HG03066 (cell line): ENCODE results near the gene FGFR1OP2.
A peak's percentile ranks its signal among the peaks of the same experiment; 100 is the strongest.
"Not testable (repeated sequence)": the region's sequence is repeated elsewhere in the genome, so short reads cannot be mapped to it uniquely, and the experiment has no call there.

Experiments used
- ATAC-seq: cut with Tn5 transposase; IDR thresholded peaks from one replicate; pipeline ENCODE4 v1.9.1; 2021; ENCODE audit warnings: low read depth; ENCODE audit not compliant: unreplicated experiment

Gene FGFR1OP2

DNA sequence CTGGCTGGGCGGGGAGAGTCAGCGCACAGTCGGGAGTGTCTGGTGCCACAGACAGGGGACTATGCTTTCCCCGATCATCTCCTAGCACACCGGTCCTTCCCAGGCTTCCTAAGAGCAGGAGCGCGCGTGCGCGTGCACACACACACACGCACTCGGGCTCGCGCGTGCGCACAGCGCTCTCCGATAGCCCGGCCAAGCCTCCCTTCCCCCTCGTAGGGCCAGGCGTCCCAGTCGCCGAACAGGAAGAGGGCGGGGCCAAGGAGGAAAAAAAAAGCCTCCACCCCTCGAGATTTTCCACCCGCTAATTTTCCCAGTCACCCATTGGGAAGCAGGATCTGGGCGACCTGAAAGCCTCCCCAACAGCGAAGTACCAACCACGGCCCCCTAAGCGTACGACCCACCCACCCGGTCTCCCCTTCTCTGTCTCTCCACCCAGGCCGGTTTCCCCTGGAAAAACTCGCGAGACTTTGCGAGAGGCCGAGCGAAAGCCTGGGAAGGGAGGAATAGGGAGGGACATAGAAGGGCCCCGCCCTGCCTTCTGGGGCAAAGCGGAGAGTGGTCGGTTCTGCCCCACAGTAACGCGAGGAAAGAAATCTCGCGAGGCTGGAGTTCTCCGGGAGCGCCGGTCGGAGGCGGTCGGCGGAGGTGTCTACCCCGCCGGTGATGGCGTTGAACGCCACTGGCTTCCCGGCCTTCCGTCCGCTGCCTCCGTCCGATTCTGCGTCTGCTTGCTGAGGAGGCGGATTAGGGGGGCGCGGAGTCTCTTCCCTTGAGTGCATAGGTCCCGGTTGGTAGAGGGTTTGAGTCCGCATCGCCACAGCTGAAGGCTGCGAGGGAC lies at the start of gene FGFR1OP2, which contains the start of gene INTS13:
FGFR1OP2 (plus strand) TSS at position 608 of the 838 bp plus-strand sequence. CDS start 15,689 bp downstream, outside the sequence.
INTS13 (minus strand) TSS at position 119 of the 838 bp plus-strand sequence. CDS start 1,178 bp downstream, outside the sequence.
- ATAC-seq: peak; percentile 82

DNA sequence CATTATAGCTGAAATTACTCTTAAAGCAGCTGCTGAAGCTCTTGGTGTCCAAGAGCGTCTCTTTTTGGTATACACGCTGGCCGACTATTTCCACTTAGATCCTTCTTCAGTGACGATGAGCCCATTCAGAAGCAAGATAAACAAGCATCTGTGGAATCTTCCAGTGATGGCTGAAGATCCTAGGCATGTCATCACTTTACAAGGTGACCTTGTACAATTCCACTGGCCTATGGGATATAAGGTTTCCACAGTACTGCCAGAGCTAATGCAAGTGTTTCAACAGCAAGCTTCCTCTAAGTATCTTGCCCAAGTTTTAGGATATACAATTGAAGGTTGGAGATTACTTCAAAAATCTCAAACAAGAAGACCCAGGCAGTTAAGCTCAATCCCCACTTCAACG lies 47.5 kb upstream of the FGFR1OP2 start:
- ATAC-seq: no peak

DNA sequence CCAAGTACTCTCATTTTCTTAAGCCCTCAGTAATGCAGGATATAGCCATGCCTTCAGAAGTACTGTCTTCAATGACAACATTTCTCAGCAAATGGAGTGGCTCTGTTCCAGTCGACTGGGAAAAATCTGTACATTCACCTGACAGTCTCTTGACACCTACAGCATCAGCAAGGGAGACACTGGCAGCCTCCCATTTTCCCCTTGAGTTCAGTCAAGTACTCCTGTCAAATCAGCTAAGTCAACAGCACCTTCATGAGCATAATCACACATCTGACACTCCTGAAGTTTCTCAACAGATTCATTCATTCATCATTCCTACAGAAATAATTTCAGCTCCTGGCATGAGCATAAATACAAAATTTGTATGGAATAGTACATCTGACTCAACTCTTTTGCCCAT lies 46.6 kb upstream of the FGFR1OP2 start:
- no peak for ATAC-seq

DNA sequence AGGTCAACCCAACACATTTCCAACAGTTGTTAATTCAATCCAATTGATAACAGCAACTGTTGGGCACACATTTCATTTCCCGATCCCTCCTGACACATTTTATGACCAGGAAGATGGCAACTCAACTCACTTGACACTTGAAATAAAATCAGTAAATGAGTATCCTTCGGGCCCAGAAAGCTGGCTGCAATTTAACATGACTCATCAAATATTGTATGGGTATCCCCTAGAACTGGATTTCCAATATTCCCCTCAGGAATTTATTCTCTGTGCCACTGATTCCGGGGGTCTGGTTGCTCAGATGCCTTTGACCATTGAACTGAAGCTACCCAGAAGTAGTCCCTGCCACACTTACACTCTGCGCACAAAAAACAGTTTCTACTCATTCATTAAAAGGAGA lies 42.6 kb upstream of the FGFR1OP2 start:
- no peak for ATAC-seq

DNA sequence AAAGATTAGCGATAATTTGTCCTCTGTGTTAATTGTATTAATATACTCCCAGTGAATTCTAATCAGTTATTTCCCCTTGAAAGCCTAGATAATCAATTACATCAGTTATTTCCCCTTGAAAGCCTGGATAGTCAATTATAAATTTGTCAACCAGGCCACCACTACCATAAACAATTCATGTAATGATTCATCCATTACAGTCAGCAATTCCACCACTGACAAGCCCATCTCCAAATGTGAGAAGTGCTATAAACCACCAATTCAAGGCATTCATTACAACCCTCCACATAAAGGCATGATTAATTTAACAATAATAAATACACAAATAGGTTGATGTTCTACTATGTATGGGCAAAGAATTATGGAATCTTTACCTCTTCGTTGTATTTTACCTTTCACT lies 41.4 kb upstream of the FGFR1OP2 start:
- no peak for ATAC-seq

DNA sequence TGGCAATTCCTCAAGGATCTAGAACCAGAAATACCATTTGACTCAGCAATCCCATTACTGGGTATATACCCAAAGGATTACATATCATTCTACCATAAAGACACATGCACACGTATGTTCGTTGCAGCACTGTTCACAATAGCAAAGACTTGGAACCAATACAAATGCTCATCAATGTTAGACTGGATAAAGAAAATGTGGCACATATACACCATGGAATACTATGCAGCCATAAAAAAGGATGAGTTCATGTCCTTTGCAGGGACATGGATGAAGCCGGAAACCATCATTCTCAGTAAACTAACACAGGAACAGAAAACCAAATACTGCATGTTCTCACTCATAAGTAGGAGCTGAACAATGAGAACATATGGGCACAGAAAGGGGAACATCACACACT lies 34.9 kb upstream of the FGFR1OP2 start:
- not testable (repeated sequence) for ATAC-seq

DNA sequence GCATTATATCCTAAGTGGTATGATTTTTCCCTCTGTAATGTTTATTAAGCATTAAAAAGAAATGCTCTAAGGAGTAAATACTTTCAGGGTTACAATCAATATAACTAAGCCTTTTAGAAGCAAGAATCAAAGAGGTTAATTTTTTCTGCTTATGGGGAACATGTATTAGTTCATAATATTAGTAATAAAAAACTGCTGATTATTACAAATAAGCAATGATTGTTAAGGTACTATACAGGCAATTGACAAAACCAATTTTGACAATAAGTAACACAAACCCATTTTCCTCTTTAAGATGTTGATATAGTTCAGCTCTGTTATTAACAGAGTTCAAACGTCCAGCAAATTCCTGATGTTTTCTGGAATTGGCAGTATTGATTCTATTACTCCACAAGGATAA lies 32.2 kb upstream of the FGFR1OP2 start:
- no peak for ATAC-seq

DNA sequence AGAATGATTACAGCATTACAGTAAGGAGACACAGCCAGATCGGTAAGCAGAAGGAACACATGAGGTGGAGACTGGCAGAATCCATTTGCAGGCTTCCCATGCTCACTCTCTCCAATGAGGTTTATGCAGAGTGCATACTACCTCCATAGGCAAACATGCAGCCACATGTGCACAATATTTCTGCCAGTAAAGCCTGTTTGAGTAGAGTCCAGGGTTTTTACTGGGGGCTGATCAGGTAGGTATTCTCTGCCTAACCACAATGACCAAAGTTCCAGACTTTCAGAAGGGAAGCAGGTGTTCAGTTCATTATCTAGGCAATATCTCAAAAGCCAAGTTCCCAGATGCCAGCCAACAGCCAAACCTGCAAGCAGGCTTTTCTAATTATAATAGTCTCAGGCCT lies 31.6 kb upstream of the FGFR1OP2 start:
- no peak for ATAC-seq

DNA sequence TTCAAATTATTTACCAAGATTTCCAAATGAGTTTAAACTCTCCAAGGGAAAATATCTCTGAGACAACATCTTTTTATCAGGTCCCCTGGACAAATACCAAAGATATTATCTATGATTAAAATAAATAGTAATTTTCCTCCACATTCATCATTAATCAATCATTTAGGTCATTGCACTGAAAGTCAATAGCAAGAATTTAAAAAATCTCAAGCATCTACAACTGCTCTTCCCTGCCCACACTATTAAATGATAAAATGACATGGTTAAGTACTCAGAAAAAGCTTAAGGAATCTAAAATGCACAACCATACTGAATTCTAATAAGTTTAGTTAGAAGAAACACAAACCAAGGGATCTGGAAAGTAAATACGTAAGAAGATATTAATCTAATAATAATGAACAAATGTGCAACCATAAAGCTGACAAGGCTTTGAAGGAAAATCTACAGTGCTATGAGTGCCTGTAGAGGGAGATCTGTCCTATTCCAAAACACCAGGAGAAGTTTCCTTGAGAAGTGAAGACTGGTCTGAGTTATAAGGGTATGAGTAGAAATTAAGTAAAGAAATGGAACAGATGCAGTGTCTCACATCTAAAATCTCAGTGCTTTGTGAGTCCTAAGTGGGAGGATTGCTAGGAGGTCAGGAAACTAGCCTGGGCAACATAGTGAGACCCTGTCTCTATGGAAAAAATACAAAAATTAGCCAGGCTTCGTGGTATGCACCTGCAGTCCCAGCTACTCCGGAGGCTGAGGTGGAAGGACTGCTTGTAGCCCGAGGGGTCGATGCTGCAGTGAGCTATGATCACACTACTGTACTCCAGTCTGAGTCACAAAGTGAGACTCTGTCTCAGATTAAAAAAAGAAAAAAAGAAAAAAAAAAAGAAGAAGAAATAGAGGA lies 19.7 kb upstream of the FGFR1OP2 start:
- no peak for ATAC-seq

DNA sequence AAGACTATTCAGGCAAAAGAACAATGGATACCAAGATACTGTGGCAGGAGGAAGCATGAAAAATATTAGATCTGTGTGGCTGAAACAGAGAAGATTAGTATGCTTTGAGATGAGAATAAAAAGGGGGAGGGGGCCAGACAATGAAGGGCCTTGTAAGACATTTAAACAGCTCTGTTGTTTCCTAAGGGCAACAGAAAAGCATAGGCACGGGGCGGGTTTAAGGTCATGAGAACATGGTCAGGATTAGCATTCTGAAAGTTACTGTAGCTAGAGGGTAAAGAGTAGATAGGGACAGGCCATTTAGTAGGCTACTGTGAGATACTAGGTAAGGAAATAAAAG lies 19.1 kb upstream of the FGFR1OP2 start:
- no peak for ATAC-seq

DNA sequence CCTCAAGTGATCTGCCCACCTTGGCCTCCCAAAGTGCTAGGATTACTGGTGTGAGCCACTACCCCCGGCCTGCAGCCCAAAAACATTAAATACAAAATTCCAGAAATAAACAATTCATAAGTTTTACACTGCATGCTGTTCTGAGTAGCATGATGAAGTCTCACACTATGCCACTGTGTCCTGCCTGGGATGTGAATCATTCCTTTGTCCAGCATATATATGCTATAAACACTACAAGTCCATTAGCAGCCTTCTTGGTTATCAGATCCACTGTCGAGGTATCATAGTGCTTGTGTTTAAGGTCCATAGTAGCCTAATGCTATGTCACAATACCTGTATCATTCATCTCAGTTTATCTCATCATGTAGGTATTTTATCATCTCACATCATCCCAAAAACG lies 16.4 kb upstream of the FGFR1OP2 start:
- ATAC-seq: no peak

DNA sequence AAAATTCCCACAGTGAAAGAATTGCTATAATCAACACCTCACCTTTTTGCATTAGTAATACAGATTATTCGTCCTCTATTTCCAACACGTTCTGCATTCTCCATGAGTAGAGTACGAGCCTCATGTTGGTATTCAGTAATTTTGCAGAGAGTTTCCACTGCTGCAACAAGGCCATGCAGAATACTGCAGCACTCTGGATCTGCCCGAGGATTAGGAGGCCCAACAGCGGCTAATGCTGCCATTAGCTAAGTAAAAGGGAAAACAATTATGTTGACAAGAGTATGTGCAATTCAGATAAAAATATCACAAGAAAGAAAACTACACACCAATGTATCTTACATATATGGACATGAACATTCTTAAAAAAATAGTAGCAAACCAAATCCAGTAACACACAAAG lies 9.6 kb upstream of the FGFR1OP2 start:
- ATAC-seq: no peak

DNA sequence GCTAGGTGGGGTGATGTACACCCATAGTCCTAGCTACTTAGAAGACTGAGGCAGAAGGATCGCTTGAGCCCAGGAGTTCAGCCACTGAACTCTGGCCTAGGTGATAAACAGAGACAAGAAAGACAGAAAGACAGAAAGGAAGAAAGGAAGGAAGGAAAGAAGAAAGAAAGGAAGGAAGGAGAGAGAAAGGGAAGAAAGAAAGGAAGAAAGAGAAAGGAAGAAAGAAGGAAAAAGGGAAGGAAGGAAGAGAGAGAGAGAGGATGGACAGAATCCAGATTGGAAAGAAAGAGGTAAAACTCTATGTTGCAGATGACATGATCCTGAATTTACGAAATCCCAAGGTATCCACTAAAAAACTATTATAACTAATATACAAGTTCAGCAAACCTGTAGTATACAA lies 8.7 kb upstream of the FGFR1OP2 start:
- no peak for ATAC-seq

DNA sequence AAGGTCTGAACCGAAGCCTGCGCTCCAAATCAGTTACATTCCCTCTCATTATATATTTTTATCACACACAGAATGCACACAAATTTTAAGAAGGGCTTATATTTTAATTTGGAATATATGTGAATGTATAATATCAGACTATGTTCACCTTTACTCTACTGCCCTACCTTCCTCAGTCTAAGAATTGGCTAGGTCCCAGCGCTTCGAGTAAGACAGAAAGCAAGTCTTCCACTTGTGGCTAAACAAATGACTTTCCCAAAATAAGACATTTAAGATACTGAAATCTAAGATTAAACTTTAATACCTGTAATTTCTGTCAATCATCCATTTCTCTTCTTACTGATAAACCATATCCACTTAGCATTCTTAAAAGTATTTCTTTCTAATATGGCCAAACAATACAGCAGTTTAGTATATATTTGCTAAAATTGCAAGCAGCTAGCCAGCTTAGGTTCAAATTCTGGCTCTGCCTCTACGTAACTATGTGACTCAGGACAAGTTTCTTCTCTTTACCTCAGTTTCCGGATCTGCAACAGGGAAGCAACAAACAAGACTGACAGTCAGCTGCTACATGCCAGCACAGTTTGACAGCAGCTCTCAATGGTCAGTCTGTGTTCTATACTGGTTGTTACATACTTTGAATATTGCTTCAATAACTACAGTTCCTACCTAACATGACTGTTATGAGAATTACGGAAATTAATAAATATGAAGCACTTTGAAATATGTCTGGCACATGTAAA lies 2.5 kb upstream of the FGFR1OP2 start:
- no peak for ATAC-seq

DNA sequence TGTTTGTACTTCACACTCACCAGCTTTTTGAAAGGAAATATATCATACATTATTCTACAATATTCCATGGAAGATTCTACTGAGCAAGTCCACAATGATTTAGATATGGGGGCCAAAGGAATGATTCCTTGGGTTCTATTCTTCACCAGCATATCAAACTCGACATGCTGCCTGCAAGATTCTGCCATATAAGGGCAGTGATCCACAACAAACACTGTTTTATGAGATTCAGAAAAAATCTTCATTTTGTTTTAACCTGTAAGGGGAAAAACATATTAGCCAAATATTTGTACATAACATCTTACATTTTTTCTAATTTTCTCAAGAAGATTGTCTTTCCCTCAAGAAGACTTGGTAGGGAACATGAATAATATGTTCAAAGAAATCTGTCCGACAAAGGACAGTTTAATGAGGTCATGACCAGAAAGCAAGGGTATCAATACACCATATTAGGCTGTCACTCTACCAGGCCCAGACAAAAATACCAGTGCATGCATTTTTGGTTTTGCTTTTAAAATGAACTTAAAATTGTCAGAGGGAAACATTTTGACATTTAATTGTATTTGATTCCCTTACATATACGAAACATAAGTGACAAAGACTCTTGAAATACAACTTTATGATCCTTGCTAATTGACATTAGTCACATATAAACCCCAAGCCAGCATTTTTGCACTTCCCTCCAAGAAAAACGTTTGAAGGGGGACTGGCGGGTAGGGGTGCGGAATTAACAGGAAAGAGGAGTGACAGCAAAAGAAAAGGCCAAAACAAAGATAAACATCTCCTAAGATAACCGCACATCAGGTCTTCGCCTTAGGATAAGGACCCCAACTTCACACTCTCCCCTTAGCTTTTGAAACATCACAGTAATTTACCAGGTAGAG lies 1.5 kb upstream of the FGFR1OP2 start:
- no peak for ATAC-seq

DNA sequence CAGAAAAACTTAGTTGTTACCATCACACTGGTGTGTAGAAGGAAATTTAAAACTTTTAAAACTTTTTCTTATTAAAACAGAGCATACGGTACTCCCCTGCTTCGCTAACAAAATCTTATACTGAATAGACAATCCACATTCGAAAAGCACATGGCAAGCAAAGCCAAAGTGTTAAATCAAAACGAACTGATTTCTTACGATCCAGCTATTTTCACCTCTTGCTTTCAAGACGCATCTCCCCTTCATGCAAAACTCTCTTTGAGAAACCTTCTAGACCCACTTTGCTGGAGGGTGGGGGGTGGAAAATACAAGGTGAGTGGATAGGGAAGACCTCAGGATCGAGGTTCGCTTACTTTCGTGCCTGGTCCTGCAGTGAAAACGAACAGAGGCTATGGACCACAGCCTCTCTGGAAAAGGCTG lies 817 bp upstream of the FGFR1OP2 start:
- no peak for ATAC-seq

DNA sequence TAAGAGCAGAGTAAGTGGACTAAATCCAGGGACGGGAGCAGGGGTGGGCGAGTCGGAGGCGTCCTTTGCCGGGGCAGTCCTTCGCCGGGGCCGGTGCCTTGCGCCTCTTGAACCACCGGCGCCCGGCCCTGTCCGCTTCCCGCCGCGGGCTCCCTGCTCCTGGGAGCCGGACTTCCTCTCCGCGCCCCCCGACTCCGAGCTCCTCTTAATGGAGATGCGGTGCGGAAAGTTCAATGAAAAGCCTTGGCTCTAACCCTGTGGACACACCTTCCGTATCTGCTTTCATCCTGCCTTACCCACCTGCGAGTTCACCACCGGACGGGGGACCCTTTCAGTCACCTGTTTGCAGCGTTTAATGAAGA lies 412 bp downstream of the FGFR1OP2 start:
- peak; percentile 15 for ATAC-seq

DNA sequence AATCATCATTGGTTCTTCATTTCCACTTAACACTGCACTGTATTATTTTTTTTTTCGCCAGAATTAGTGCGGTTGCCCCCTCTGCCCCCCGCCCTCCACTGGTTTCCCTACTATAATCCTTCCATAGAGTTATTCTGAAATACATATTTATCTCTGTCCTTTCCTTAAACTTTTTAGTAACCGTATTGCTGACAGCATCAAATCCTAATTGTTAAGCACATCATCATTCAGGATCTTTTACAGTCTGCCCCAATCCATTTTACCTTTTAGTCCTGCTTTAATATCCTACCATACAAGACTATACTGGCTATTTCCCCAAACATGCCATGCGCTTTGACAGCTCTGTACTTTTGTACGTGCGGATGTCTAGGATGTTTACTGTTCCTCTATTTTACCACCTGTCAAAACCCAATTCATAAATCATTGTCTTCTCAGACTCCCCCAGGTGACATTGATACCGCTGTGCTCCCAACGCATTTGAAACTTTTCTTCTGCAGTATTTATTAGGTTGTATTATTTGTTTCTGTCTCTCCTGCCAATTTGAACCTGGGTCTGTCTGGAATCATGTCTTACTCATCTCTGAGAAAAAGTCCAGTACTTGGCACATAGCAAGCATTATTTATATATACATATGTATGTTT lies 1.0 kb downstream of the FGFR1OP2 start:
- no peak for ATAC-seq

DNA sequence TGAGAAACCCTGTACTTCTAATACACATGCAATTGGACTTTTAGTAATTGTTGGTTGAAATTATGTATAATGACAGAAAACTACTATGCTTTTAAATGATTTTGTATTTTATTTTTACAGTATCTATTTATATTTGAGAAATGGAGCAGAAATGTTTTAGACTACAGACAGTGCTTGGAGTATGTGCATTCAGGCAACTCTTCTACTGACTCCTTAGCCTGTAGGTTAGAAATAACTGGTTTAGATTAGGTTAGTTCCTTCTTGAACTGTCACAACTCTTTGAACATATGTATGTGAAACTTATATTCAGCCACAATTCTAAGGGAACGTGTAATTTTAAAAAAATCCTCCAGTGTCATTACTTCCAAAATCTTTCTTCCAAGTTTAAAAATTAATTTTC lies 1.7 kb downstream of the FGFR1OP2 start:
- ATAC-seq: no peak
